B cell (primary cell): ENCODE results near the gene CDC42EP2. TPM values are rescaled to one million over a fixed set of nuclear protein-coding genes. Genes with fewer than 3 reads are reported as not detected.
A peak's percentile ranks its signal among the peaks of the same experiment; 100 is the strongest.

Experiments used
- ATAC-seq: fragments of 200-7000 bp; cut with Tn5 transposase; one replicate; pipeline ENCODE4 v1.10.0; 2021; ENCODE audit warnings: low read depth, mild to moderate bottlenecking, moderate number of reproducible peaks, moderate library complexity
- CTCF ChIA-PET: fragments of 350-600 bp; sonication (Branson Sonifier 250); formaldehyde crosslinking; loops from one replicate; lab custom pipeline; 2021; ENCODE audit warnings: antibody characterized with exemption, inconsistent platforms; lab: Charles Lee
- POLR2A ChIA-PET: fragments of 350-600 bp; sonication (Branson Sonifier 250); formaldehyde crosslinking; loops from one replicate; lab custom pipeline; 2021; ENCODE audit warnings: antibody characterized with exemption; lab: Charles Lee
- DNase-seq: peaks from one replicate; pipeline ENCODE4 v3.0.0; 2013
- H2AFZ ChIP-seq: 2 replicates; pipeline ENCODE4 v1.6.1; 2012; ENCODE audit warnings: mild to moderate bottlenecking, low read depth, low read length; ENCODE audit not compliant: insufficient read depth, poor library complexity, severe bottlenecking
- H3K27ac ChIP-seq, 2 donors: 1 replicate in 1 of 2; 2 replicates in 1 of 2; pipeline ENCODE4 v1.5.1; 2012 to 2013; ENCODE audit warnings: low read length in 2 of 2, mild to moderate bottlenecking in 2 of 2, moderate library complexity in 1 of 2
- H3K27me3 ChIP-seq, 4 experiments: fragments of 200-600 bp in 1 of 4; sonication (generic) in 1 of 4; replicated peaks in 1 of 4; 1 replicate in 2 of 4; 2 replicates in 2 of 4; pipeline versions ENCODE4 v1.6.1 to v1.7.0; 2013 to 2016; ENCODE audit warnings: low read length in 3 of 4, mild to moderate bottlenecking in 2 of 4, mixed read lengths in 1 of 4, moderate library complexity in 1 of 4; ENCODE audit not compliant: insufficient read depth in 4 of 4, control insufficient read depth in 3 of 4; ENCODE audit errors: control extremely low read depth in 1 of 4
- H3K36me3 ChIP-seq, 2 experiments: replicated peaks in 1 of 2; 1 replicate in 1 of 2; 2 replicates in 1 of 2; pipeline versions ENCODE4 v1.6.1 to v1.7.1; 2013; ENCODE audit warnings: low read length in 1 of 2; ENCODE audit not compliant: insufficient read depth in 2 of 2, control insufficient read depth in 1 of 2; ENCODE audit errors: control extremely low read depth in 1 of 2, extremely low read depth in 1 of 2
- H3K4me1 ChIP-seq, 2 donors: fragments of 200-600 bp in 1 of 2; sonication (generic) in 1 of 2; 1 replicate in 1 of 2; 2 replicates in 1 of 2; pipeline versions ENCODE4 v1.5.1 to v1.6.1; 2013 to 2017; ENCODE audit warnings: low read length in 2 of 2; ENCODE audit not compliant: control insufficient read depth in 2 of 2, insufficient read depth in 2 of 2
- H3K4me2 ChIP-seq: replicated peaks from 2 replicates; pipeline ENCODE3; 2012; ENCODE audit warnings: mild to moderate bottlenecking, low read depth, low read length; ENCODE audit not compliant: poor library complexity, severe bottlenecking
- H3K4me3 ChIP-seq, 5 experiments: fragments of 200-600 bp in 1 of 5; sonication (generic) in 1 of 5; 1 replicate in 3 of 5; 2 replicates in 2 of 5; pipeline versions ENCODE4 v1.5.1 to v1.7.0; 2011 to 2016; ENCODE audit warnings: low read length in 4 of 5, mild to moderate bottlenecking in 4 of 5, low read depth in 2 of 5, control low read depth in 1 of 5, moderate library complexity in 1 of 5; ENCODE audit not compliant: insufficient read depth in 1 of 5; ENCODE audit errors: control extremely low read depth in 1 of 5, extremely low read depth in 1 of 5
- H3K79me2 ChIP-seq: fragments of 200-600 bp; sonication (generic); one replicate; pipeline ENCODE4 v1.6.0; 2016; ENCODE audit warnings: low read length; ENCODE audit not compliant: control insufficient read depth, insufficient read depth
- H3K9ac ChIP-seq: fragments of 200-600 bp; sonication (generic); 2 replicates; pipeline ENCODE4 v1.6.1; 2017; ENCODE audit warnings: mild to moderate bottlenecking, low read length, moderate library complexity
- H3K9me3 ChIP-seq, 3 donors: one replicate each; pipeline versions ENCODE4 v1.6.1 to v1.7.1; 2013; ENCODE audit warnings: low read length in 2 of 3; ENCODE audit not compliant: control insufficient read depth in 2 of 3, insufficient read depth in 1 of 3; ENCODE audit errors: control extremely low read depth in 1 of 3
- H4K20me1 ChIP-seq: 2 replicates; pipeline ENCODE4 v1.6.0; 2012; ENCODE audit warnings: mild to moderate bottlenecking, low read length; ENCODE audit not compliant: insufficient read depth, control insufficient read depth, poor library complexity, severe bottlenecking
- H3K27ac Mint-ChIP-seq: one replicate; pipeline ENCODE4 v1.8.0; 2021; ENCODE audit warnings: mixed read lengths
- H3K27me3 Mint-ChIP-seq: one replicate; pipeline ENCODE4 v1.8.0; 2021; ENCODE audit warnings: mixed read lengths
- H3K4me1 Mint-ChIP-seq: one replicate; pipeline ENCODE4 v1.8.0; 2021; ENCODE audit warnings: mixed read lengths
- H3K4me3 Mint-ChIP-seq: one replicate; pipeline ENCODE4 v1.8.0; 2021; ENCODE audit warnings: mixed read lengths
- H3K9me3 Mint-ChIP-seq: one replicate; pipeline ENCODE4 v1.8.0; 2022; ENCODE audit warnings: mixed read lengths; ENCODE audit not compliant: insufficient read depth
- CTCF ChIP-seq: fragments of 200-600 bp; IDR thresholded peaks from one replicate; pipeline ENCODE4 v1.8.0; 2022; ENCODE audit warnings: antibody characterized with exemption, mild to moderate bottlenecking
- EZH2 ChIP-seq: IDR thresholded peaks from 2 replicates; pipeline ENCODE4 v1.6.1; 2012; ENCODE audit warnings: borderline replicate concordance, low read depth, mild to moderate bottlenecking, moderate library complexity, low read length; ENCODE audit not compliant: insufficient read depth, poor library complexity, severe bottlenecking
- WGBS: methylation state at CpG from one replicate; pipeline ENCODE4 v1.1.5; 2013; ENCODE audit warnings: missing lambda C conversion rate; ENCODE audit not compliant: insufficient coverage; 5-methylcytosine and 5-hydroxymethylcytosine counted together
- intact Hi-C: fragments of 100-400 bp; cut with micrococcal nuclease; formaldehyde crosslinking; loops from one replicate; pipeline ENCODE4 v1.10.0; 2022
- polyA plus RNA-seq: library from polyadenylated mRNA; depleted of rRNA; stranded (reverse); fragments of >200 nt; gene quantifications from 2 replicates; pipeline ENCODE4 v1.2.3, GENCODE V29; 2012
- total RNA-seq, 2 donors: library from RNA; stranded (reverse); fragments of 120-200 nt in 1 of 2; gene quantifications; 1 replicate in 1 of 2; 2 replicates in 1 of 2; pipeline versions ENCODE4 v1.2.3 to v1.2.4, GENCODE V29; 2013 to 2022

Gene CDC42EP2
- total and polyA plus RNA-seq, 2 donors (not counting 1 experiment from before 2014, with no cell fraction given) = 0.69 to 1.1 TPM

GRCh38 chr11:65355013-65355775, 40.5 kb downstream of the CDC42EP2 start:
- CTCF ChIA-PET = interaction anchor here (1.0 to 4.1 kb wide), 6 partner anchors 22 to 239 kb away, joined by 3 to 12 read pairs (median 3); partner anchors contain the start of gene DPF2

More at GRCh38 chr11:65355013-65355775, 40.5 kb downstream of the CDC42EP2 start:
- Histone ChIP-seq H3K79me2 (no peaks in the 10 kb centered on the region), H3K9me3 (no peaks in the 10 kb centered on the region), H3K27me3 (no peaks in the 10 kb centered on the region), H3K9ac (peak overlapping the region; percentile 76), H3K36me3 (peaks cover 0 to 26% of the 10 kb centered on the region in 2 experiments), H4K20me1 (peaks cover 4% of the 10 kb centered on the region), H2AFZ (peak overlapping the region; percentile 79), H3K4me2 (peak overlapping the region; percentile 99), H3K4me1 (peaks cover 11 to 16% of the 10 kb centered on the region in 2 donors), H3K27ac (peak overlapping the region in 1 of 2 donors; percentile 18), H3K4me3 (peak overlapping the region; percentile 26 to 79 (median 65))
- intact Hi-C loops = loop anchor here (2.0 kb wide), 2 partner anchors 40 to 64 kb away; partner anchors contain the start of gene CDC42EP2
- Mint-ChIP-seq H3K27me3 (no peaks in the 10 kb centered on the region), H3K27ac (peak overlapping the region; percentile 92), H3K9me3 (no peaks in the 10 kb centered on the region), H3K4me3 (peak overlapping the region; percentile 95), H3K4me1 (peaks cover 20% of the 10 kb centered on the region)
- TF ChIP-seq CTCF = no peak
- no peak for TF ChIP-seq EZH2
- ATAC-seq (peak; percentile 35), DNase-seq (peak; percentile 79)
- POLR2A ChIA-PET = interaction anchor here (0.6 to 1.4 kb wide), 7 partner anchors 21 to 185 kb away, joined by 3 to 10 read pairs (median 4); partner anchors contain the start of gene DPF2
- 2% methylated on average over 44 of the region's 47 CpGs for WGBS
